Measurements from ENCODE around the gene PRSS53. TPM values are rescaled to one million over a fixed set of nuclear protein-coding genes. Genes with fewer than 3 reads are reported as not detected.

PRSS53 gene
- total RNA-seq, 1 experiment from 2014 or later = 7.0 TPM

GRCh38 chr16:31092330-31092729, 3.6 kb upstream of the PRSS53 start:
- BruUV-seq (replicated peaks) = TSS peak; percentile 40
- Mint-ChIP-seq H3K4me3 (ENCODE audit: low read depth, unreplicated experiment) (no peak overlapping the region), H3K4me1 (ENCODE audit: low read depth, unreplicated experiment) (peaks cover 12% of the 10 kb centered on the region), H3K9me3 (ENCODE audit: low read depth, unreplicated experiment) (peaks cover 3% of the 10 kb centered on the region), H3K27me3 (ENCODE audit: unreplicated experiment) (no peaks in the 10 kb centered on the region), H3K36me3 (ENCODE audit: insufficient read depth, unreplicated experiment) (peaks cover 46% of the 10 kb centered on the region), H3K27ac (ENCODE audit: unreplicated experiment) (no peak overlapping the region)
- intact Hi-C loops (cut with micrococcal nuclease; ENCODE audit: unreplicated experiment) = no loop called here
- DNase-seq = no peak
- no peak for TF ChIP-seq CTCF (IDR thresholded peaks at IDR 0.05; ENCODE audit: unreplicated experiment)
- CTCF ChIA-PET = interaction anchor here (0.6 to 2.7 kb wide), 4 partner anchors 9 to 50 kb away, joined by 3 to 16 read pairs (median 9); partner anchors contain the start of gene PRSS8

- Mint-ChIP-seq H3K9me3 (ENCODE audit: low read depth, unreplicated experiment) (peaks cover under 1% of the 10 kb centered on the region), H3K4me3 (ENCODE audit: low read depth, unreplicated experiment) (no peak overlapping the region), H3K4me1 (ENCODE audit: low read depth, unreplicated experiment) (peaks cover 4% of the 10 kb centered on the region), H3K36me3 (ENCODE audit: insufficient read depth, unreplicated experiment) (peaks cover 41% of the 10 kb centered on the region), H3K27ac (ENCODE audit: unreplicated experiment) (peak overlapping the region; percentile 19), H3K27me3 (ENCODE audit: unreplicated experiment) (no peaks in the 10 kb centered on the region)
- intact Hi-C loops (cut with micrococcal nuclease; ENCODE audit: unreplicated experiment) = no loop called here
- DNase-seq = no peak
- BruUV-seq (replicated peaks) = no TSS peak
- CTCF ChIA-PET = no interaction called here
- TF ChIP-seq CTCF (IDR thresholded peaks at IDR 0.05; ENCODE audit: unreplicated experiment) = no peak
Measured at GRCh38 chr16:31090540-31090939, 1.8 kb upstream of the PRSS53 start.

GRCh38 chr16:31089199-31089598, 456 bp upstream of the PRSS53 start:
- DNase-seq = no peak
- no peak for TF ChIP-seq CTCF (IDR thresholded peaks at IDR 0.05; ENCODE audit: unreplicated experiment)
- no peaks in the 10 kb centered on the region for H3K27me3 Mint-ChIP-seq (ENCODE audit: unreplicated experiment)
- no TSS peak for BruUV-seq (replicated peaks)
- H3K27ac Mint-ChIP-seq (ENCODE audit: unreplicated experiment) = no peak overlapping the region
- no peaks in the 10 kb centered on the region for H3K9me3 Mint-ChIP-seq (ENCODE audit: low read depth, unreplicated experiment)
- CTCF ChIA-PET = no interaction called here
- intact Hi-C loops (cut with micrococcal nuclease; ENCODE audit: unreplicated experiment) = no loop called here
- peaks cover 28% of the 10 kb centered on the region for H3K36me3 Mint-ChIP-seq (ENCODE audit: insufficient read depth, unreplicated experiment)
- no peaks in the 10 kb centered on the region for H3K4me1 Mint-ChIP-seq (ENCODE audit: low read depth, unreplicated experiment)
- no peak overlapping the region for H3K4me3 Mint-ChIP-seq (ENCODE audit: low read depth, unreplicated experiment)

GRCh38 chr16:31087971-31088370, 772 bp downstream of the PRSS53 start:
- no peak for DNase-seq
- Mint-ChIP-seq H3K36me3 (ENCODE audit: insufficient read depth, unreplicated experiment) (peaks cover 25% of the 10 kb centered on the region), H3K27me3 (ENCODE audit: unreplicated experiment) (no peaks in the 10 kb centered on the region), H3K9me3 (ENCODE audit: low read depth, unreplicated experiment) (no peaks in the 10 kb centered on the region), H3K27ac (ENCODE audit: unreplicated experiment) (no peak overlapping the region), H3K4me3 (ENCODE audit: low read depth, unreplicated experiment) (no peak overlapping the region), H3K4me1 (ENCODE audit: low read depth, unreplicated experiment) (no peaks in the 10 kb centered on the region)
- CTCF ChIA-PET = interaction anchor here (0.6 kb wide), 1 partner anchor 14 kb away, joined by 3 read pairs; no protein-coding TSS in a partner anchor
- intact Hi-C loops (cut with micrococcal nuclease; ENCODE audit: unreplicated experiment) = no loop called here
- TF ChIP-seq CTCF (IDR thresholded peaks at IDR 0.05; ENCODE audit: unreplicated experiment) = no peak
- TSS peak; percentile 5 for BruUV-seq (replicated peaks)

Measured in Calu3 (cell line).